Fibroblast of villous mesenchyme (primary cell): Measurements from ENCODE around the gene TMEM14A. TPM values are rescaled to one million over a fixed set of nuclear protein-coding genes. Genes with fewer than 3 reads are reported as not detected.
"Not testable (repeated sequence)": the region's sequence is repeated elsewhere in the genome, so short reads cannot be mapped to it uniquely, and the experiment has no call there.

Experiments
- DNase-seq: peaks from one replicate; pipeline ENCODE4 v3.0.0-alpha.2; 2010; ENCODE audit warnings: low read depth
- H3K4me3 ChIP-seq: 2 replicates; pipeline ENCODE4 v1.5.1; 2011; ENCODE audit warnings: low read depth, mild to moderate bottlenecking, low read length
- total RNA-seq: library from RNA; depleted of rRNA; stranded (reverse); fragments of >200 nt; gene quantifications from 2 replicates; pipeline ENCODE4 v1.2.3, GENCODE V29; 2012
- TF ChIP-seq, protein P1 (sequence below): IDR thresholded peaks from 2 replicates; pipeline ENCODE4 v1.5.1; 2012; ENCODE audit warnings: low read depth, mild to moderate bottlenecking, low read length; ENCODE audit not compliant: insufficient read depth

TMEM14A gene
- total RNA-seq, 1 donor = 31.1 TPM

DNA sequence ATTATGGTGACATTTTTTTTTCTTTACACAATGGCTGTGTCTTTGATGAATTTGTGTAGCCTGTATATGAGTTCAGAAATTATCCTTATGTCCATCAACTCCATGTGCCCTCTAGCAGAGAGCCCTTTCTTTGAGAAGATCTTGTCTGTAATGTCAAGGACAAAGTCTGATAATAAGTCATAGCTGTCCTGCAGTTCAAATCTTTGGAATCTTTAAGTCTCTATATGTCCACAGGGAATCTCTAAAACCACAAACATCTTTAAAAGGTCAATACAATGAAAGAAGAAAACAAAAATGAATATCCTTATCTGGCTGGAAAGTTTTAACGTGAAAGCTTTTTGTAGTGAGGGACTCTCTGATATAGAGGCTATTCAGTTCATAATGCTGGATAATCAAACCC lies 16.9 kb upstream of the TMEM14A start:
- TF ChIP-seq, protein P1, sequence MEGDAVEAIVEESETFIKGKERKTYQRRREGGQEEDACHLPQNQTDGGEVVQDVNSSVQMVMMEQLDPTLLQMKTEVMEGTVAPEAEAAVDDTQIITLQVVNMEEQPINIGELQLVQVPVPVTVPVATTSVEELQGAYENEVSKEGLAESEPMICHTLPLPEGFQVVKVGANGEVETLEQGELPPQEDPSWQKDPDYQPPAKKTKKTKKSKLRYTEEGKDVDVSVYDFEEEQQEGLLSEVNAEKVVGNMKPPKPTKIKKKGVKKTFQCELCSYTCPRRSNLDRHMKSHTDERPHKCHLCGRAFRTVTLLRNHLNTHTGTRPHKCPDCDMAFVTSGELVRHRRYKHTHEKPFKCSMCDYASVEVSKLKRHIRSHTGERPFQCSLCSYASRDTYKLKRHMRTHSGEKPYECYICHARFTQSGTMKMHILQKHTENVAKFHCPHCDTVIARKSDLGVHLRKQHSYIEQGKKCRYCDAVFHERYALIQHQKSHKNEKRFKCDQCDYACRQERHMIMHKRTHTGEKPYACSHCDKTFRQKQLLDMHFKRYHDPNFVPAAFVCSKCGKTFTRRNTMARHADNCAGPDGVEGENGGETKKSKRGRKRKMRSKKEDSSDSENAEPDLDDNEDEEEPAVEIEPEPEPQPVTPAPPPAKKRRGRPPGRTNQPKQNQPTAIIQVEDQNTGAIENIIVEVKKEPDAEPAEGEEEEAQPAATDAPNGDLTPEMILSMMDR = no peak
- DNase-seq = no peak
- H3K4me3 ChIP-seq = no peak overlapping the region

DNA sequence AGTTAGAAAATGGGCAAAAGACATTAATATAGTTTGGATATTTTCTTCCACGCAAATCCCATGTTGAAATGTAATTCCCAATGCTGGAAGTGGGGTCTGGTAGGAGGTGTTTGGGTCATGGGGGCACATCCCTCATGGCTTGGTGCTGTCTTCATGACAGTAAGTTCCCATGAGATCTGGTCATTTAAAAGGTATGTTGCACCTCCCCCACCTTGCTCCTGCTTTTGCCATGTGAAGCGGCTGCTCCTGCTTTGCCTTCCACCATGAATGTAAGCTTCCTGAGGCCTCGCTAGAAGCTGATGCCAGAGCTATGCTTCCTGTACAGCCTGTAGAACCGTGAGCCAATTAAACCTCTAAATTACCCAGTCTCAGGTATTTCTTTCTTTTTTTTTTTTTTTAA lies 16.3 kb upstream of the TMEM14A start:
- no peak overlapping the region for H3K4me3 ChIP-seq
- no peak for DNase-seq
- TF ChIP-seq, protein P1 = no peak

DNA sequence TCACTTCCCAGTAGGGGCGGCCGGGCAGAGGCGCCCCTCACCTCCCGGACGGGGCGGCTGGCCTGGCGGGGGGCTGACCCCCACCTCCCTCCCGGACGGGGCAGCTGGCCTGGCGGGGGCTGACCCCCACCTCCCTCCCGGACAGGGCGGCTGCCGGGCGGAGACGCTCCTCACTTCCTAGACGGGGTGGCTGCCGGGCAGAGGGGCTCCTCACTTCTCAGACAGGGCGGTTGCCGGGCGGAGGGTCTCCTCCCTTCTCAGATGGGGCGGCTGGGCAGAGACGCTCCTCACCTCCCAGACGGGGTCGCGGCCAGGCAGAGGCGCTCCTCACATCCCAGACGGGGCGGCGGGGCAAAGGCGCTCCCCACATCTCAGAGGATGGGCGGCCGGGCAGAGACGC lies 15.0 kb upstream of the TMEM14A start:
- not testable (repeated sequence) for H3K4me3 ChIP-seq

DNA sequence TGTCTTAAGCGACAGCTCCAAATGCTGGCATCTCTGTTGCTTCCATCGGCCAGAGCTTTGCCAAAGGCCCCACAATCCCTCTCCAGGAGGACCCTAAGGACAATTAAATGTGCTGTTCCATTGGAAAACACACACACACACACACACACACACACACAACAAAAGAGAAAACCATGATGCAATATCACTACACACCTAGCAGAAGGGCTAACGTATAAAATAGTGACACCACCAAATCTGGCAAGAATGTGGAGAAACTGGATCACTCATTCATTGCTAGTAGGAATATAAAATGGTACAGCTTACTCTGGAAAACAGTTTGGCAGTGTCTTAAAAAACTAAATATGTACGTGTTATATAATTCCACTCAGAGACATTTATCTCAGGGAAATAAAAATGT lies 13.0 kb upstream of the TMEM14A start:
- TF ChIP-seq, protein P1 = no peak
- H3K4me3 ChIP-seq = no peak overlapping the region
- no peak for DNase-seq

More for the DNA sequence above, 15.0 kb upstream of the TMEM14A start:
- DNase-seq = not testable (repeated sequence)

DNA sequence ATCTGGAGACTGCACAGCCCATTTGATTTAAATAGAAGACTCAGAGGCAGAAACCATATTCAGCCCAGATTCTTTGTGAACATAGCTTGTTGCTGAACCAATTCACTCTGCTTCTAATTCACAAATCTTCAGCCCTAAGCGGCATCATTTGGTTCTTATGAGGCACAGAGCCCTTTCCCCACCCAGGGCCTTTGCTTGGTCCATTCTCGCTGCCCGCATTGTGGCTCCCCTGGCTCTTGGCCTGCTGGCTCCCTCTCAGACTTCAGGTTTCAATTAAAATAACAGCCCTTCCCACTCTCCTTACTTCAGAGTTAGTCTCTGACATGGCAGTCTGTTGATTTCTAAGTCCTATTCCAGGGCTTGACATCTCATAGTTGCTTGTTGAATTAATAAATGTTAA lies 9.4 kb upstream of the TMEM14A start:
- TF ChIP-seq, protein P1 = no peak
- no peak overlapping the region for H3K4me3 ChIP-seq
- no peak for DNase-seq

DNA sequence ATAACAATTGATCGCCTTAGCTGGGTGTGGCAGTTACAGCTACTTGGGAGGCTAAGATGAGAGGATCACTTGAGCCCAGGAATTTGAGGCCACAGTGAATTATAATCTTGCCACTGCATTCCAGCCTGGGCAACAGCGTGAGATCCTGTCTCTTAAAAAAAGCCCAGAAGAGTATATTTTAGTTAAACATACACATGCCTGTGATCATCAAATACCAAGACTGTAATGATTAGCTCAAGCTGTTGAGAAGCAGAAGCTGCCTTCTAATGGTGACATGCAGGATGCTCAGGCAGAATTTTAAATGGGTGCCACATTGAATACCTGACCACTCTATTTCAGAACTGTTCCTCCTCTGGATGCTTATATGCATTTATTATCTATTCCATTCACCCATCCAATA lies 8.9 kb upstream of the TMEM14A start:
- H3K4me3 ChIP-seq = no peak overlapping the region
- TF ChIP-seq, protein P1 = no peak
- no peak for DNase-seq

DNA sequence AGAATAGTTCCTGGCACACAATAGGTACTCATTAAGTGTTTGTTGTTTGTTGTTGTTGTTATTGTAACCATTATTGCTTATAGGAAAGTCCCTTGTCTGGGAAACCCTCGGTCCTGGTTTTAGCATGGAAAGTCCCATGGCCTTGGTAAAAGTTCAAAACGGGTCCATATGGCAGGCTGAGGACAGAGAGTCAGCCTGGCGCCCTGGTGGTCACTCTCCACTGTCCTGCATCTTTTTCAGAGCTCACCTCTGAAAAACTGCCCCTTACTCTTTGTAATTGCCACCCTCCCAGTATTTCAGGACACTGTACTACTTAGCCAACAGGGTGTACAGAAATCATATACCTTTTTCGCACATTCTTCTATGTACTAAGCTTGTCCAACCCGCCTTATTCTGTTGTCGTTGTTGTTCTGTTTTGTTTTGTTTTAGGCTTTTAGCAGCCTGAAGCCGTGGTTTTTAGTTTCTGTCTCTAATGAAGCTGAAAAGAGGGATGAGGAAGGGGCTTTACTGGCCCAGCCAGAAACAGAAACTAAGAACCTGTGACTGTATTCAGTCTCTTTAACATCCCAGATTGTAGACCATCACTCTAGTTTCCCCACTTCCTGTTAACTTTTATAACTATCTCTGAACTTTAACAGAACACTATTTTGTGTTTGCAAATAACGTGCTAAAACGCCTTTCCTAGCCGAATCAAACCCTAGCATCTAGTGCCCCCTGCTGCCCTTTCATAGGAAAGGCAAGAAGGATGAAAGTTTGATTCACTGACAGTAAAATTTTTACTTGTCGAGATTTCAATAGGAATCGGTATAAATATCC lies 7.6 kb upstream of the TMEM14A start:
- TF ChIP-seq, protein P1 = peak; percentile 82
- peak; percentile 84 for DNase-seq
- H3K4me3 ChIP-seq = peak overlapping the region; percentile 80
